H1 (cell line): ENCODE measurements around the gene RBM19. TPM values are rescaled to one million over a fixed set of nuclear protein-coding genes. Genes with fewer than 3 reads are reported as not detected.

Experiments
- CTCF ChIA-PET: fragments of 300-600 bp; sonication (Branson Sonifier 250); formaldehyde crosslinking; loops from one replicate; lab custom pipeline; 2021; ENCODE audit not compliant: partially characterized antibody; lab: Charles Lee
- POLR2A ChIA-PET: fragments of 300-600 bp; sonication (Branson Sonifier 250); formaldehyde crosslinking; loops from one replicate; lab custom pipeline; 2021; ENCODE audit warnings: inconsistent platforms; ENCODE audit not compliant: partially characterized antibody; lab: Charles Lee
- DNase-seq, 2 experiments: peaks; one replicate each; pipeline versions ENCODE4 v3.0.0 to v3.0.0-alpha.2; 2010 to 2022; ENCODE audit warnings: low spot score in 2 of 2, low read depth in 1 of 2, mixed read lengths in 1 of 2
- FAIRE-seq: peaks from 2 replicates; lab custom pipeline; 2011; peaks lifted over from hg19 to GRCh38; lab: Jason Lieb, UNC
- H2AFZ ChIP-seq: 2 replicates; pipeline ENCODE4 v1.8.1; 2012; ENCODE audit warnings: low read length, inconsistent platforms
- H2AK5ac ChIP-seq: 2 replicates; pipeline ENCODE4 v1.6.1; 2013; ENCODE audit warnings: low read depth, low read length
- H2BK120ac ChIP-seq: replicated peaks from 2 replicates; pipeline ENCODE3; 2013; ENCODE audit warnings: low read depth, low read length, inconsistent platforms
- H2BK12ac ChIP-seq: 2 replicates; pipeline ENCODE4 v1.6.1; 2013; ENCODE audit warnings: low read depth, low read length
- H2BK15ac ChIP-seq: 2 replicates; pipeline ENCODE4 v1.6.1; 2013; ENCODE audit warnings: low read length
- H2BK20ac ChIP-seq: 2 replicates; pipeline ENCODE4 v1.6.1; 2013; ENCODE audit warnings: low read length
- H2BK5ac ChIP-seq: 2 replicates; pipeline ENCODE4 v1.6.1; 2013; ENCODE audit warnings: low read depth, low read length
- H3K14ac ChIP-seq: 2 replicates; pipeline ENCODE4 v1.6.1; 2013; ENCODE audit warnings: inconsistent platforms; ENCODE audit not compliant: insufficient read length
- H3K18ac ChIP-seq: 2 replicates; pipeline ENCODE4 v1.6.1; 2013; ENCODE audit warnings: low read length; ENCODE audit errors: extremely low read depth
- H3K23ac ChIP-seq: 2 replicates; pipeline ENCODE4 v1.6.1; 2013; ENCODE audit warnings: inconsistent platforms; ENCODE audit not compliant: insufficient read length
- H3K23me2 ChIP-seq: 2 replicates; pipeline ENCODE4 v1.6.1; 2013; ENCODE audit warnings: low read depth, low read length
- H3K27ac ChIP-seq: 2 replicates; pipeline ENCODE4 v1.6.1; 2011; ENCODE audit warnings: low read depth, low read length, inconsistent platforms
- H3K27me3 ChIP-seq, 4 experiments: replicated peaks in 1 of 4; 1 replicate in 1 of 4; 2 replicates in 3 of 4; pipeline versions ENCODE4 v1.6.1 to v1.8.1; 2011 to 2013; ENCODE audit warnings: low read length in 3 of 4, mild to moderate bottlenecking in 3 of 4, inconsistent platforms in 2 of 4, mixed read lengths in 2 of 4, moderate library complexity in 1 of 4; ENCODE audit not compliant: control insufficient read depth in 3 of 4, insufficient read depth in 3 of 4; ENCODE audit errors: extremely low read depth in 1 of 4
- H3K36me3 ChIP-seq, 4 experiments: 2 replicates each; pipeline versions ENCODE4 v1.6.1 to v1.8.1; 2011 to 2013; ENCODE audit warnings: mild to moderate bottlenecking in 4 of 4, low read length in 3 of 4, moderate library complexity in 2 of 4, control low read depth in 1 of 4, inconsistent platforms in 1 of 4; ENCODE audit not compliant: insufficient read depth in 4 of 4, control insufficient read depth in 2 of 4
- H3K4ac ChIP-seq: replicated peaks from 2 replicates; pipeline ENCODE3; 2013; ENCODE audit warnings: low read length, low read depth, mixed read lengths, inconsistent platforms; ENCODE audit not compliant: insufficient read length
- H3K4me1 ChIP-seq, 4 experiments: replicated peaks in 1 of 4; 1 replicate in 1 of 4; 2 replicates in 3 of 4; pipeline versions ENCODE4 v1.6.1 to v1.8.1; 2011 to 2013; ENCODE audit warnings: low read length in 3 of 4, inconsistent platforms in 2 of 4, mixed read lengths in 1 of 4; ENCODE audit not compliant: insufficient read depth in 4 of 4, control insufficient read depth in 3 of 4
- H3K4me2 ChIP-seq, 2 experiments: 2 replicates each; pipeline versions ENCODE4 v1.6.1 to v1.8.1; 2011 to 2013; ENCODE audit warnings: low read depth in 2 of 2, low read length in 2 of 2, control low read depth in 1 of 2, inconsistent platforms in 1 of 2, mild to moderate bottlenecking in 1 of 2; ENCODE audit not compliant: insufficient read depth in 1 of 2
- H3K4me3 ChIP-seq, 4 experiments: fragments of 200-600, 300-600 bp in 1 of 4; sonication (generic), shearing (Covaris generic), sonication (Bioruptor Twin) in 1 of 4; 2 replicates each; pipeline versions ENCODE4 v1.5.1 to v1.8.1; 2011 to 2016; ENCODE audit warnings: low read length in 4 of 4, low read depth in 3 of 4, control low read depth in 2 of 4, inconsistent platforms in 2 of 4, mild to moderate bottlenecking in 2 of 4, mixed read lengths in 1 of 4, moderate library complexity in 1 of 4; ENCODE audit not compliant: insufficient read depth in 2 of 4; ENCODE audit errors: extremely low read depth in 1 of 4
- H3K56ac ChIP-seq: replicated peaks from 2 replicates; pipeline ENCODE3; 2013; ENCODE audit warnings: low read depth, mild to moderate bottlenecking, mixed read lengths, low read length, inconsistent platforms; ENCODE audit not compliant: insufficient read length
- H3K79me1 ChIP-seq: 2 replicates; pipeline ENCODE4 v1.6.1; 2013; ENCODE audit warnings: low read depth, low read length, control low read depth
- H3K79me2 ChIP-seq, 2 experiments: 2 replicates each; pipeline versions ENCODE4 v1.6.1 to v1.8.1; 2012 to 2013; ENCODE audit warnings: low read length in 2 of 2, mild to moderate bottlenecking in 2 of 2, inconsistent platforms in 1 of 2; ENCODE audit not compliant: insufficient read depth in 2 of 2, control insufficient read depth in 1 of 2
- H3K9ac ChIP-seq, 4 experiments: replicated peaks in 1 of 4; 1 replicate in 1 of 4; 2 replicates in 3 of 4; pipeline versions ENCODE4 v1.6.1 to v1.8.1; 2011 to 2013; ENCODE audit warnings: low read depth in 3 of 4, low read length in 3 of 4, control low read depth in 2 of 4, mild to moderate bottlenecking in 2 of 4, moderate library complexity in 2 of 4, inconsistent platforms in 1 of 4; ENCODE audit errors: extremely low read depth in 1 of 4
- H3K9me3 ChIP-seq, 2 experiments: 2 replicates each; pipeline versions ENCODE4 v1.6.1 to v1.8.1; 2012 to 2013; ENCODE audit warnings: mild to moderate bottlenecking in 2 of 2, moderate library complexity in 2 of 2, control low read depth in 1 of 2, inconsistent platforms in 1 of 2, low read depth in 1 of 2, low read length in 1 of 2, mixed read lengths in 1 of 2; ENCODE audit not compliant: insufficient read depth in 2 of 2
- H4K20me1 ChIP-seq, 2 experiments: replicated peaks in 1 of 2; 2 replicates each; pipeline versions ENCODE3 to v1.8.1; 2011 to 2013; ENCODE audit warnings: inconsistent platforms in 2 of 2, low read length in 2 of 2, mild to moderate bottlenecking in 1 of 2; ENCODE audit not compliant: insufficient read depth in 2 of 2, control insufficient read depth in 1 of 2
- H4K5ac ChIP-seq: 2 replicates; pipeline ENCODE4 v1.6.1; 2013; ENCODE audit warnings: low read length, low read depth, mixed read lengths, inconsistent platforms; ENCODE audit not compliant: insufficient read length
- H4K8ac ChIP-seq: 2 replicates; pipeline ENCODE4 v1.8.0; 2013; ENCODE audit warnings: mild to moderate bottlenecking, moderate library complexity, low read length, inconsistent platforms; ENCODE audit not compliant: insufficient read depth; ENCODE audit errors: extremely low read depth
- H4K91ac ChIP-seq: replicated peaks from 2 replicates; pipeline ENCODE3; 2013; ENCODE audit warnings: low read length, mixed read lengths, inconsistent platforms; ENCODE audit not compliant: insufficient read length
- CTBP2 ChIP-seq: IDR thresholded peaks from 2 replicates; pipeline ENCODE4 v1.7.0; 2011; ENCODE audit warnings: borderline replicate concordance, mild to moderate bottlenecking, moderate library complexity, mixed read lengths, low read length; ENCODE audit not compliant: insufficient read depth, insufficient read length
- CTCF ChIP-seq, 3 experiments: IDR thresholded peaks; 1 replicate in 2 of 3; 2 replicates in 1 of 3; pipeline versions ENCODE4 v1.5.1 to v1.6.1; 2011; ENCODE audit warnings: low read length in 3 of 3, mild to moderate bottlenecking in 3 of 3, inconsistent platforms in 2 of 3, low read depth in 1 of 3, moderate library complexity in 1 of 3; ENCODE audit not compliant: insufficient read depth in 1 of 3; ENCODE audit errors: control extremely low read depth in 1 of 3
- EZH2 ChIP-seq: fragments of 200-600 bp; sonication (generic); IDR thresholded peaks from 2 replicates; pipeline ENCODE4 v1.7.1; 2012; ENCODE audit warnings: low read depth, mild to moderate bottlenecking, moderate library complexity, low read length, inconsistent platforms; ENCODE audit not compliant: severe bottlenecking
- GTF2F1 ChIP-seq: IDR thresholded peaks from 2 replicates; pipeline ENCODE4 v1.6.1; 2012; ENCODE audit warnings: low read depth, low read length, improper control_type of control experiment, borderline replicate concordance
- JUN ChIP-seq: IDR thresholded peaks from 2 replicates; pipeline ENCODE4 v1.6.1; 2011; ENCODE audit warnings: low read depth, mild to moderate bottlenecking, improper control_type of control experiment, low read length
- NRF1 ChIP-seq: IDR thresholded peaks from 2 replicates; pipeline ENCODE4 v1.6.1; 2011; ENCODE audit warnings: mild to moderate bottlenecking, low read depth, low read length, improper control_type of control experiment
- RAD21 ChIP-seq, 2 experiments: IDR thresholded peaks in 1 of 2; conservative IDR thresholded peaks in 1 of 2; 2 replicates each; pipeline ENCODE4 v1.6.1; 2011; ENCODE audit warnings: low read depth in 2 of 2, low read length in 2 of 2, improper control_type of control experiment in 1 of 2, inconsistent platforms in 1 of 2, mild to moderate bottlenecking in 1 of 2, moderate library complexity in 1 of 2
- SIRT6 ChIP-seq: IDR thresholded peaks from one replicate; pipeline ENCODE4 v1.7.1; 2012; ENCODE audit warnings: low read length, inconsistent platforms
- TAF7 ChIP-seq: optimal IDR thresholded peaks from 2 replicates; pipeline ENCODE3; 2011; ENCODE audit warnings: low read depth, mild to moderate bottlenecking, inconsistent platforms, low read length, moderate library complexity, borderline replicate concordance
- TEAD4 ChIP-seq: IDR thresholded peaks from 2 replicates; pipeline ENCODE4 v1.6.1; 2012; ENCODE audit warnings: low read depth, low read length, inconsistent platforms, mixed read lengths
- ZNF274 ChIP-seq: IDR thresholded peaks from 2 replicates; pipeline ENCODE4 v1.7.0; 2012; ENCODE audit warnings: low read length, borderline replicate concordance; ENCODE audit errors: extremely low read depth
- WGBS, 2 experiments: shearing (Covaris generic) in 1 of 2; methylation state at CpG; one replicate each; pipeline versions ENCODE4 v1.1.6 to v1.1.7; 2013 to 2015; ENCODE audit warnings: low lambda C conversion rate in 2 of 2, mixed read lengths in 2 of 2, inconsistent platforms in 1 of 2, low coverage in 1 of 2, missing lambda C conversion rate in 1 of 2; ENCODE audit not compliant: insufficient replicate concordance in 2 of 2, insufficient coverage in 1 of 2, insufficient read length in 1 of 2; ENCODE audit errors: extremely low coverage in 1 of 2, missing lambda C conversion rate in 1 of 2; 5-methylcytosine and 5-hydroxymethylcytosine counted together
- polyA plus RNA-seq, 7 experiments: library from polyadenylated mRNA; depleted of rRNA in 3 of 7; stranded (reverse) in 5 of 7; unstranded in 2 of 7; fragments of >200 nt in 5 of 7; fragments of 200-250 nt in 2 of 7; gene quantifications; 1 replicate in 5 of 7; 2 replicates in 1 of 7; 4 replicates in 1 of 7; pipeline versions ENCODE4 v1.2.1 to v1.2.3, GENCODE V29; 2011 to 2013; ENCODE audit warnings: missing spikeins in 2 of 7, mixed read lengths in 2 of 7
- total RNA-seq: library from RNA; stranded (reverse); fragmentation: NEBNext Ultra II Directional; extraction: Animal tissue kit (Norgen Biotek cat#: 25700); gene quantifications from 2 replicates; pipeline ENCODE4 v1.2.1, GENCODE V29; 2021

The RBM19 gene
- total and polyA plus RNA-seq, 2 of the 8 experiments (the other 6 are each of a cell fraction or from before 2014, with no cell fraction given), result 23.4 to 61.9 TPM

GRCh38 chr12:113768850-113769249 lies 197.3 kb downstream of the RBM19 start:
- Histone ChIP-seq H3K4me3 (no peak overlapping the region), H3K14ac (no peak overlapping the region), H3K23me2 (no peaks in the 10 kb centered on the region), H3K27me3 (no peaks in the 10 kb centered on the region), H3K4me2 (no peak overlapping the region), H3K9me3 (no peaks in the 10 kb centered on the region), H3K23ac (no peak overlapping the region), H2BK15ac (no peak overlapping the region), H2BK5ac (no peak overlapping the region), H3K27ac (no peak overlapping the region), H4K5ac (no peak overlapping the region), H3K9ac (no peak overlapping the region), H2BK20ac (no peak overlapping the region), H3K4ac (no peak overlapping the region), H3K79me2 (no peaks in the 10 kb centered on the region), H2AK5ac (no peak overlapping the region), H3K36me3 (no peaks in the 10 kb centered on the region), H4K20me1 (no peaks in the 10 kb centered on the region), H3K56ac (no peak overlapping the region), H2AFZ (no peak overlapping the region), H3K79me1 (no peaks in the 10 kb centered on the region), H3K18ac (no peak overlapping the region), H2BK120ac (no peak overlapping the region), H2BK12ac (no peak overlapping the region), H3K4me1 (no peaks in the 10 kb centered on the region; a peak in 2 of 7 replicates), H4K8ac (no peak overlapping the region), H4K91ac (no peak overlapping the region)
- ChIA-PET POLR2A (interaction anchor here (0.8 kb wide), 1 partner anchor 92 kb away, joined by 3 read pairs; no protein-coding TSS in a partner anchor), CTCF (interaction anchor here (0.7 to 1.9 kb wide), 2 partner anchors 10 to 47 kb away, joined by 3 to 6 read pairs; no protein-coding TSS in a partner anchor)
- WGBS, 2 experiments, result 91% methylated on average over 6 of the region's 6 CpGs; no CpG with 5 or more reads in 1 of the 2 experiments
- no peak for FAIRE-seq
- no peak for DNase-seq
- no peak for TF ChIP-seq TEAD4
- TF ChIP-seq ZNF274, result no peak
- no peak for TF ChIP-seq CTCF (IDR thresholded peaks at IDR 0.05; ENCODE audit: control extremely low read depth in 1 of 3, insufficient read depth in 1 of 3, low read depth in 1 of 3, low read length in 3 of 3)
- no peak for TF ChIP-seq CTBP2
- no peak for TF ChIP-seq RAD21 (IDR thresholded peaks at IDR 0.05 in 1 of 2, conservative IDR thresholded peaks at IDR 0.05 in 1 of 2; ENCODE audit: low read depth in 2 of 2, low read length in 2 of 2)
- TF ChIP-seq NRF1, result no peak
- no peak for TF ChIP-seq TAF7
- TF ChIP-seq SIRT6, result no peak
- no peak for TF ChIP-seq JUN
- no peak for TF ChIP-seq GTF2F1
- no peak for TF ChIP-seq EZH2
